ENCODE results near the gene LY6G5C. TPM values are rescaled to one million over a fixed set of nuclear protein-coding genes. Genes with fewer than 3 reads are reported as not detected.

LY6G5C gene
- total and polyA plus RNA-seq, 2 of the 13 experiments (the other 11 are each of a cell fraction or from before 2014, with no cell fraction given): 0.33 to 0.55 TPM

GRCh38 chr6:31651602-31652191, 29.2 kb downstream of the LY6G5C start (continued):
- peak; percentile 65; the same call in 1 of the 2 replicates for TF ChIP-seq ZBTB39 (CRISPR knock-in tag; IDR thresholded peaks at IDR 0.05)
- TF ChIP-seq YEATS4 (CRISPR knock-in tag; IDR thresholded peaks at IDR 0.05; ENCODE audit: borderline replicate concordance): no peak
- no peak for TF ChIP-seq ATF7 (IDR thresholded peaks at IDR 0.05)
- TF ChIP-seq ATF7 (CRISPR knock-in tag; IDR thresholded peaks at IDR 0.05): no peak
- no peak for TF ChIP-seq KIAA2018 (CRISPR knock-in tag; IDR thresholded peaks at IDR 0.05; ENCODE audit: borderline replicate concordance)
- TF ChIP-seq ZNF574 (CRISPR knock-in tag; IDR thresholded peaks at IDR 0.05): 0 out of 2 replicates have a peak, but pooled peaks have one; percentile 10
- peak; percentile 22; the same call in 1 of the 2 replicates for TF ChIP-seq ARNT2 (CRISPR knock-in tag; IDR thresholded peaks at IDR 0.05; ENCODE audit: low read depth)
- 0 out of 2 replicates have a peak, but pooled peaks have one; percentile 22 for TF ChIP-seq ZNF709 (CRISPR knock-in tag; IDR thresholded peaks at IDR 0.05)
- 0 out of 2 replicates have a peak, but pooled peaks have one; percentile 63 for TF ChIP-seq WIZ (CRISPR knock-in tag; IDR thresholded peaks at IDR 0.05)
- peak; percentile 77 for TF ChIP-seq PBX2 (CRISPR knock-in tag; IDR thresholded peaks at IDR 0.05)
- TF ChIP-seq ZNF138 (CRISPR knock-in tag; IDR thresholded peaks at IDR 0.05; ENCODE audit: low read depth): peak; percentile 61; the same call in 1 of the 2 replicates
- TF ChIP-seq PATZ1 (CRISPR knock-in tag; IDR thresholded peaks at IDR 0.05): peak; percentile 18; the same call in 1 of the 2 replicates
